NOMO-1 (cell line): ENCODE results near the gene UNC79.
A peak's percentile ranks its signal among the peaks of the same experiment; 100 is the strongest.

Experiments
- DNase-seq, 2 experiments: peaks; one replicate each; lab custom pipeline; 2025; ENCODE audit not compliant: unreplicated experiment in 2 of 2; lab: John Stamatoyannopoulos, UW

Gene UNC79

GRCh38 chr14:93720076-93720815, 289.5 kb downstream of the UNC79 start:
- no peak for DNase-seq

- no peak for DNase-seq
Observed at GRCh38 chr14:93720981-93721483, 290.3 kb downstream of the UNC79 start.

- no peak for DNase-seq
Observed at GRCh38 chr14:93723001-93723400, 292.3 kb downstream of the UNC79 start.

- DNase-seq, result no peak
Observed at GRCh38 chr14:93725002-93725582, 294.4 kb downstream of the UNC79 start.

- DNase-seq, result no peak
Observed at GRCh38 chr14:93725993-93726392, 295.3 kb downstream of the UNC79 start.

GRCh38 chr14:93727039-93727740, 296.5 kb downstream of the UNC79 start:
- DNase-seq, result no peak

- DNase-seq, result no peak
Observed at GRCh38 chr14:93727917-93728650, 297.3 kb downstream of the UNC79 start.

- no peak for DNase-seq
Observed at GRCh38 chr14:93728651-93729016, 297.9 kb downstream of the UNC79 start.

GRCh38 chr14:93729993-93730392, 299.3 kb downstream of the UNC79 start:
- no peak for DNase-seq

GRCh38 chr14:93731753-93732152, 301.0 kb downstream of the UNC79 start:
- peak; percentile 1 to 3 for DNase-seq

- DNase-seq, result no peak
Observed at GRCh38 chr14:93732524-93732923, 301.8 kb downstream of the UNC79 start.

- no peak for DNase-seq
Observed at GRCh38 chr14:93733231-93733630, 302.5 kb downstream of the UNC79 start.

GRCh38 chr14:93733631-93734030, 302.9 kb downstream of the UNC79 start:
- DNase-seq, result no peak

GRCh38 chr14:93734086-93734822, 303.5 kb downstream of the UNC79 start:
- no peak for DNase-seq

GRCh38 chr14:93735206-93735605, 304.5 kb downstream of the UNC79 start:
- no peak for DNase-seq

- DNase-seq, result no peak
Observed at GRCh38 chr14:93736378-93737014, 305.8 kb downstream of the UNC79 start.

- DNase-seq, result no peak
Observed at GRCh38 chr14:93737634-93738033, 306.9 kb downstream of the UNC79 start.

GRCh38 chr14:93741556-93742230, 311.0 kb downstream of the UNC79 start:
- no peak for DNase-seq

GRCh38 chr14:93742761-93743160, 312.0 kb downstream of the UNC79 start:
- DNase-seq, result no peak
